Measurements from ENCODE around the gene CYP3A4. TPM values are rescaled to one million over a fixed set of nuclear protein-coding genes. Genes with fewer than 3 reads are reported as not detected.
"Not testable (repeated sequence)": the region's sequence is repeated elsewhere in the genome, so short reads cannot be mapped to it uniquely, and the experiment has no call there.

Gene CYP3A4
- total RNA-seq, 1 donor from 2014 or later: not detected

DNA sequence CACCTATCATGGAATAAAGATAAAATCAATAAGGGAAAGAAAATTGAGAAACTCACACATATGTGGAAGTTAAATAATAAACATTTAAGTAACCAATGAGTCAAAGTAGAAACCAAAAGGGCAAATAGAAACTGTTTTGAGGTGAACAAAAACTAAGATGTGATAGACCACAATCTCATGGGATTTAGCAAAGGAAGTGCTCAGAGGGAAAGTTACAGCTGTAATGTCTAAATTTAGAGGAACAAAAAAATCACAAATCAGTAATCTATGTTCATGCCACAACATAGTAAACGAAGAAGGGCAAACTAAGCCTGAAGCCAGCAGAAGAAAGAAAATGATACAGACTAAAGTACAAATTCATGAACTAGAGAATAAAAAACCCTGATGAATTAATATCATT, 16.3 kb downstream of the CYP3A4 start:
- Mint-ChIP-seq H3K4me1 (ENCODE audit: low read depth) (peaks cover 10% of the 10 kb centered on the region), H3K27me3 (ENCODE audit: low read depth) (peaks cover 31% of the 10 kb centered on the region), H3K4me3 (ENCODE audit: low read depth) (no peak overlapping the region), H3K27ac (no peak overlapping the region), H3K36me3 (ENCODE audit: low read depth) (no peaks in the 10 kb centered on the region), H3K9me3 (peaks cover 8% of the 10 kb centered on the region)
- DNase-seq (ENCODE audit: low spot score): no peak
- intact Hi-C loops (cut with micrococcal nuclease): loop anchor here (2.0 kb wide), 1 partner anchor 21 kb away; no protein-coding TSS in a partner anchor

DNA sequence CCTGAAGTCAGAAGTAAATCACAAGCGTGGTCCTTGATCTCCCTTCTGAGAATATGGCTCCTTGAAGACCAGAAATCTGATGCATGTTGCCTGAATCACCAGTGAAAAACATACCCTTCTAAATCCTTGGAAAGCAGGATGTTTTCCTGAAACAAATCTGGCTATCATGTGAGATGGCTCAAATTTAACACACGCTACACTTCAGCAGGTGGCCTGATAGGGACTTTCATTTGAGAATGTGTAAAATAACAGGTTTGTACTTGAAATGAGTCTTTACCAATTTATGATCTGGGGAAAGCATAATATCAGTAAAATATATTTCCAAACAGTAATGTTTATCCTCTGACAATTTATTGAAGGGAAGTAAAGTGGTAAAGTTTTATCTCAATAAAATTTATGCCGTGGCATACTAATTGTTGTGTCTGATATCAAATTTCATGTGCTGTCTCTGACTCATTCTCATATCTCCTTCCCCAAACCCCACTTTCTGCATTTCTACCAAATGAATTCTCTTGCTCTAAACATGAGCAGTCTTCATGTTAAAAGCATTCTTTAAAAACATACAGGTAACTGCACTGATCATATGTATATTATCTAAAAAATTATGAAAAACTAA, 17.4 kb downstream of the CYP3A4 start:
- H3K27ac Mint-ChIP-seq: no peak overlapping the region
- no peak overlapping the region for H3K4me3 Mint-ChIP-seq (ENCODE audit: low read depth)
- peaks cover 10% of the 10 kb centered on the region for H3K4me1 Mint-ChIP-seq (ENCODE audit: low read depth)
- H3K36me3 Mint-ChIP-seq (ENCODE audit: low read depth): no peaks in the 10 kb centered on the region
- intact Hi-C loops (cut with micrococcal nuclease): no loop called here
- DNase-seq (ENCODE audit: low spot score): no peak
- peaks cover 8% of the 10 kb centered on the region for H3K9me3 Mint-ChIP-seq
- peaks cover 25% of the 10 kb centered on the region for H3K27me3 Mint-ChIP-seq (ENCODE audit: low read depth)

GRCh38 chr7:99764478-99764877, 19.5 kb downstream of the CYP3A4 start:
- H3K27me3 Mint-ChIP-seq (ENCODE audit: low read depth): peaks cover 12% of the 10 kb centered on the region
- no peaks in the 10 kb centered on the region for H3K36me3 Mint-ChIP-seq (ENCODE audit: low read depth)

DNA sequence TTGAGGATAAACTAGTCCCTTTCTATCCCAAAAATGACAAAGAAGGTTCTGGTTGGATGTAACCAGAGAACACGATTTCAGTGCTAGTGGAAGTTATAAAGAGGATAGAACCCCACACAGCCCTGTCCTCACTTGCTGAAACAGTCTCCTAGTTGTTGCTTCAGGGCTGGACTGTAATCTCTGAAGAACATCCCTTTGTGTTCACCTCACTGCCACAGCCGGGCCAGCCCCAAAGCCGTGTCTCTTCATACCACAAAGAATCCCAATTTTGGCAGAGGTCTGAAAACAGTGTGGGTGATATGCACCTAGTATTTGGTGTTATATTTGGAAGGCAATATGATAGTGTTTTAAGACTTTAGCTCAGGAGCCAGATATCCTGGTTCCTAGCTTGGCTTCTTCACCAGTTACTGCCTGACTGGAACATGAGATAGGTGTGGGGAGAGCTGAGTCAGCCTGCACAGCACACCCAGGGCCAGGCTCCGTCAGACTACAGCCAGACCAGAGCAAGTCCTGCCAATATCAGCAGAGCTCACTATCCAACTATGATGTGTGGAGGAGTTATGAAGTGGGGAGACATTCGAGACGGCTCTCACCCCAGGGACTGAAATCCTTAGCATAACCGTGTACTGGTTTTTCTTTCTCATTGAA, 21.2 kb downstream of the CYP3A4 start:
- intact Hi-C loops (cut with micrococcal nuclease): no loop called here
- Mint-ChIP-seq H3K27ac (no peak overlapping the region), H3K27me3 (ENCODE audit: low read depth) (peaks cover 9% of the 10 kb centered on the region), H3K36me3 (ENCODE audit: low read depth) (no peaks in the 10 kb centered on the region), H3K9me3 (no peaks in the 10 kb centered on the region), H3K4me3 (ENCODE audit: low read depth) (no peak overlapping the region), H3K4me1 (ENCODE audit: low read depth) (peaks cover 5% of the 10 kb centered on the region)
- DNase-seq (ENCODE audit: low spot score): no peak

More at GRCh38 chr7:99764478-99764877, 19.5 kb downstream of the CYP3A4 start:
- Mint-ChIP-seq H3K9me3 (no peaks in the 10 kb centered on the region), H3K4me3 (ENCODE audit: low read depth) (no peak overlapping the region), H3K27ac (no peak overlapping the region), H3K4me1 (ENCODE audit: low read depth) (peaks cover 10% of the 10 kb centered on the region)
- no peak for DNase-seq (ENCODE audit: low spot score)
- intact Hi-C loops (cut with micrococcal nuclease): no loop called here

GRCh38 chr7:99755085-99755484, 28.9 kb downstream of the CYP3A4 start:
- no peak overlapping the region for H3K27ac Mint-ChIP-seq
- no peak for DNase-seq (ENCODE audit: low spot score)
- H3K36me3 Mint-ChIP-seq (ENCODE audit: low read depth): no peaks in the 10 kb centered on the region
- H3K27me3 Mint-ChIP-seq (ENCODE audit: low read depth): peaks cover 11% of the 10 kb centered on the region
- no peaks in the 10 kb centered on the region for H3K4me1 Mint-ChIP-seq (ENCODE audit: low read depth)
- no peaks in the 10 kb centered on the region for H3K9me3 Mint-ChIP-seq
- intact Hi-C loops (cut with micrococcal nuclease): no loop called here
- H3K4me3 Mint-ChIP-seq (ENCODE audit: low read depth): no peak overlapping the region

DNA sequence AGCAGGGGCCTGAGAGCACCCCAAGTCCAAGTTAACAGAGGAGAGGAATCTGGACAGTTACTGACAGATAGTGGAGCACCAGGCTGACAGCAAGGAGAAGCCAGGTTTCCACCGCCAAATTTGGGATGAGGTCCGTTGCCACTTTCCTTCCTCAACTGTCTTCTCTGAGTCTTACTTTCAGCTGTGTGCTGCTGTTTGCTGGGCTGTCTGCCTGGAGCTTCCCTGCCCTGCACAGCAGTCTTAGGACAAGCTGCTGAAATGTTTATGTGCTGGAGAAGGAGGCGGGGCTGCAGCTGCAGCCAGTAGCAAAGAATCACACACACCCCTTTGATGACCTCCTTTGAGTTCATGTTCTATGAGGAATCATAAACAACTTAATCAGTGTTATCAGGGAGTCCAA, 31.6 kb downstream of the CYP3A4 start:
- no peak for DNase-seq (ENCODE audit: low spot score)
- Mint-ChIP-seq H3K36me3 (ENCODE audit: low read depth) (no peaks in the 10 kb centered on the region), H3K27me3 (ENCODE audit: low read depth) (peaks cover 8% of the 10 kb centered on the region), H3K9me3 (no peaks in the 10 kb centered on the region), H3K4me3 (ENCODE audit: low read depth) (no peak overlapping the region), H3K4me1 (ENCODE audit: low read depth) (peaks cover 4% of the 10 kb centered on the region), H3K27ac (no peak overlapping the region)
- intact Hi-C loops (cut with micrococcal nuclease): no loop called here

DNA sequence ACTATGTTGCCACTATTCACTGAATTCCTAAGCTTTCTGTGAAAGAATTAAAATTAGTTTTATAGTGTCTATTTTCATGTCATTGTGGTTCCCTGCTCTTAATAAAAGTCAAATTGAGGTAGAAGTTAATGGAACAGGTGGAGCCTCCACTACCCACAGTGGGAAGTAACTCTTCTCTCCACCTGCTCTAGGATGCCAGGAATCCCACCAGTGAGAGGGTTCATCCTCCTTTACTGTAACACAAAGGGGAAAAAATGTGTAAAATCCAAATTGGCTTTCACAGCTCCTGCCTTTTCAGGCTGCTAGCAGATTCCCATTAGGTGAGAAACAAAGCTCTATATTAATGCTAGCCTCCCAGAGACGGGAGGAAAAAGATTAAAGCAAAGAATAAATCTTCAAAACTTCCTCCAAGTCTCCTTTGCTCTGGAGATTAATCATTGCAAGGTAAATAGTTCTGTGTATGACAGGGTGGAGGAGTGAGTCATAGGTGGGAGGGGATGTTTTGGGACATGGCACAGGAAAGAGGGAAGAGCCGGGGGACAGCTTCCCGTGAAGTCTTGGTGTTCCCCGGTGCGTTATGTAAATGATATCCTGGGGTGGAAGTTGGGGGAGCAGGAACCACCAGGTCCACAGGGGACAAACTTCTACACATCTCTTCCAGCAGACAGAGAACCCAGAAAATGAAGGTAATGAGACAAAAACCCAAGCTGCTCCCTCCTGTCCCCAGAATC, 32.5 kb downstream of the CYP3A4 start:
- H3K4me1 Mint-ChIP-seq (ENCODE audit: low read depth); H3K36me3 Mint-ChIP-seq (ENCODE audit: low read depth); intact Hi-C loops (cut with micrococcal nuclease); H3K4me3 Mint-ChIP-seq (ENCODE audit: low read depth); H3K9me3 Mint-ChIP-seq; DNase-seq (ENCODE audit: low spot score); H3K27me3 Mint-ChIP-seq (ENCODE audit: low read depth); H3K27ac Mint-ChIP-seq: not testable (repeated sequence)

- Mint-ChIP-seq H3K9me3 (peaks cover 7% of the 10 kb centered on the region), H3K27me3 (ENCODE audit: low read depth) (peaks cover 11% of the 10 kb centered on the region), H3K27ac (no peak overlapping the region), H3K4me3 (ENCODE audit: low read depth) (no peak overlapping the region), H3K4me1 (ENCODE audit: low read depth) (peaks cover 4% of the 10 kb centered on the region), H3K36me3 (ENCODE audit: low read depth) (no peaks in the 10 kb centered on the region)
- DNase-seq (ENCODE audit: low spot score): no peak
- intact Hi-C loops (cut with micrococcal nuclease): loop anchor here (10.0 kb wide), 1 partner anchor 86 kb away; no protein-coding TSS in a partner anchor
Observed at GRCh38 chr7:99748846-99749579, 35.0 kb downstream of the CYP3A4 start.

DNA sequence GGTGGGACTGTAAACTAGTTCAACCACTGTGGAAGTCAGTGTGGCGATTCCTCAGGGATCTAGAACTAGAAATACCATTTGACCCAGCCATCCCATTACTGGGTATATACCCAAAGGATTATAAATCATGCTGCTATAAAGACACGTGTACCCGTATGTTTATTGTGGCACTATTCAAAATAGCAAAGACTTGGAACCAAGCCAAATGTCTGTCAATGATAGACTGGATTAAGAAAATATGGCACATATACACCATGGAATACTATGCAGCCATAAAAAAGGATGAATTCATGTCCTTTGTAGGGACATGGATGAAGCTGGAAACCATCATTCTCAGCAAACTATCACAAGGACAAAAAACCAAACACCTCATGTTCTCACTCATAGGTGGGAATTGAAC, 37.1 kb downstream of the CYP3A4 start:
- DNase-seq (ENCODE audit: low spot score); H3K27me3 Mint-ChIP-seq (ENCODE audit: low read depth); H3K4me1 Mint-ChIP-seq (ENCODE audit: low read depth); H3K9me3 Mint-ChIP-seq; H3K4me3 Mint-ChIP-seq (ENCODE audit: low read depth); H3K36me3 Mint-ChIP-seq (ENCODE audit: low read depth); H3K27ac Mint-ChIP-seq: not testable (repeated sequence)
- intact Hi-C loops (cut with micrococcal nuclease): loop anchor here (10.0 kb wide), 1 partner anchor 88 kb away; no protein-coding TSS in a partner anchor

DNA sequence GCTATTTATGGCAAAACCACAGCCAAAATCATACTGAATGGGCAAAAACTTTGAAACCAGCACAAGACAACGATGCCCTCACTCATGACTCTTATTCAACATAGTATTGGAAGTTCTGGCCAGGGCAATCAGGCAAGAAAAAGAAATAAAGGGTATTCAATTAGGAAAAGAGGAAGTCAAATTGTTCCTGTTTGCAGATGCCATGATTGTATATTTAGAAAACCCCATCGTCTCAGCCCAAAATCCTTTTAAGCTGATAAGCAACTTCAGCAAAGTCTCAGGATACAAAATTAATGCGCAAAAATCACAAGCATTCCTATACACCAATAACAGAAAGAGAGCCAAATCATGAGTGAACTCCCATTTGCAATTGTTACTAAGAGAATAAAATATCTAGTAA, 38.6 kb downstream of the CYP3A4 start:
- DNase-seq (ENCODE audit: low spot score); H3K36me3 Mint-ChIP-seq (ENCODE audit: low read depth); H3K27ac Mint-ChIP-seq; H3K27me3 Mint-ChIP-seq (ENCODE audit: low read depth); H3K4me1 Mint-ChIP-seq (ENCODE audit: low read depth); H3K9me3 Mint-ChIP-seq; H3K4me3 Mint-ChIP-seq (ENCODE audit: low read depth): not testable (repeated sequence)
- intact Hi-C loops (cut with micrococcal nuclease): loop anchor here (10.0 kb wide), 1 partner anchor 89 kb away; no protein-coding TSS in a partner anchor

DNA sequence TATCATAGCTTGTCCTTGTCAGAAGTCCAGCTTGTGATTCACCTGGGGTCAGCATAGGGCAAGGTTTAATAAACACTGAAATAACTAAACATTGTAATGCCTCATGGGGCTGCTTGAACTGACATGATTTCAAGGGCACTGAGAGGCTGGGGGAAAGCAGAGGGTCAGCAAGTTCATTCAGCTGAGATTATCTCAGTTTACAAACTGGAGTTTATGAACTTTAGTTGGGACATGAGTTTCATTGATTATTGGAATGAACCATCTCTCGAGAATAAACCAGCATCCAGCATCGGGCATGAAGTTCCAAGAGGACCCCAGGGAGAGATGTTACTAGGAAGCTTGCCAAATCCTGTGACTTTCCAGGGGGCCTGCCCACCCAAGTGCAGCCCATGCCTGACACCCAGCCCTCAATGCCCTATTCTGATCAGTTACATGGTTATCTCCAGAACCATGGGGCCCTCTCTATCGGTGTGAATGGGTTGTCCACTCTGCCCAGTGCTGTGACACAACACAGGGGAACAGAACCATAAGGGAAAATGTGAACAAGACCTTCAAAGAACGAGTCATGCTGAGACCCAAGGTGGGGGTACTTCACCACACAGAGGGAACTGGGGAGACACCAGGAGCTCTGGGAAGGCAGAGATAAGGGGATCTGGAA, 41.1 kb downstream of the CYP3A4 start:
- Mint-ChIP-seq H3K4me1 (ENCODE audit: low read depth) (peaks cover 6% of the 10 kb centered on the region), H3K27me3 (ENCODE audit: low read depth) (peaks cover 3% of the 10 kb centered on the region), H3K9me3 (peaks cover 11% of the 10 kb centered on the region), H3K4me3 (ENCODE audit: low read depth) (no peak overlapping the region), H3K27ac (no peak overlapping the region), H3K36me3 (ENCODE audit: low read depth) (peaks cover 20% of the 10 kb centered on the region)
- no peak for DNase-seq (ENCODE audit: low spot score)
- intact Hi-C loops (cut with micrococcal nuclease): loop anchor here (10.0 kb wide), 1 partner anchor 92 kb away; no protein-coding TSS in a partner anchor

GRCh38 chr7:99741441-99741795, 42.6 kb downstream of the CYP3A4 start:
- H3K27me3 Mint-ChIP-seq (ENCODE audit: low read depth): peaks cover 3% of the 10 kb centered on the region
- DNase-seq (ENCODE audit: low spot score): no peak
- H3K36me3 Mint-ChIP-seq (ENCODE audit: low read depth): peaks cover 32% of the 10 kb centered on the region
- peaks cover 11% of the 10 kb centered on the region for H3K9me3 Mint-ChIP-seq
- intact Hi-C loops (cut with micrococcal nuclease): loop anchor here (10.0 kb wide), 1 partner anchor 93 kb away; no protein-coding TSS in a partner anchor
- no peak overlapping the region for H3K27ac Mint-ChIP-seq
- peaks cover 8% of the 10 kb centered on the region for H3K4me1 Mint-ChIP-seq (ENCODE audit: low read depth)
- H3K4me3 Mint-ChIP-seq (ENCODE audit: low read depth): no peak overlapping the region

Data from activated T-helper 2 cell treated with anti-CD3 and anti-CD28 coated beads, Interferon-gamma antibody, Interleukin-2, Interleukin-4, amounts not matched to agents 10 μg/mL and 5 μg/mL and 100 μg/mL, durations not matched to agents 14 hours and 24 hours and 36 hours (primary cell).